GM18868 (cell line): ENCODE results near the gene ABHD2.
"Not testable (repeated sequence)": the region's sequence is repeated elsewhere in the genome, so short reads cannot be mapped to it uniquely, and the experiment has no call there.

Experiments
- ATAC-seq: cut with Tn5 transposase; IDR thresholded peaks from one replicate; pipeline ENCODE4 v1.9.1; 2021; ENCODE audit warnings: mild to moderate bottlenecking, moderate library complexity; ENCODE audit not compliant: unreplicated experiment

ABHD2 gene

DNA sequence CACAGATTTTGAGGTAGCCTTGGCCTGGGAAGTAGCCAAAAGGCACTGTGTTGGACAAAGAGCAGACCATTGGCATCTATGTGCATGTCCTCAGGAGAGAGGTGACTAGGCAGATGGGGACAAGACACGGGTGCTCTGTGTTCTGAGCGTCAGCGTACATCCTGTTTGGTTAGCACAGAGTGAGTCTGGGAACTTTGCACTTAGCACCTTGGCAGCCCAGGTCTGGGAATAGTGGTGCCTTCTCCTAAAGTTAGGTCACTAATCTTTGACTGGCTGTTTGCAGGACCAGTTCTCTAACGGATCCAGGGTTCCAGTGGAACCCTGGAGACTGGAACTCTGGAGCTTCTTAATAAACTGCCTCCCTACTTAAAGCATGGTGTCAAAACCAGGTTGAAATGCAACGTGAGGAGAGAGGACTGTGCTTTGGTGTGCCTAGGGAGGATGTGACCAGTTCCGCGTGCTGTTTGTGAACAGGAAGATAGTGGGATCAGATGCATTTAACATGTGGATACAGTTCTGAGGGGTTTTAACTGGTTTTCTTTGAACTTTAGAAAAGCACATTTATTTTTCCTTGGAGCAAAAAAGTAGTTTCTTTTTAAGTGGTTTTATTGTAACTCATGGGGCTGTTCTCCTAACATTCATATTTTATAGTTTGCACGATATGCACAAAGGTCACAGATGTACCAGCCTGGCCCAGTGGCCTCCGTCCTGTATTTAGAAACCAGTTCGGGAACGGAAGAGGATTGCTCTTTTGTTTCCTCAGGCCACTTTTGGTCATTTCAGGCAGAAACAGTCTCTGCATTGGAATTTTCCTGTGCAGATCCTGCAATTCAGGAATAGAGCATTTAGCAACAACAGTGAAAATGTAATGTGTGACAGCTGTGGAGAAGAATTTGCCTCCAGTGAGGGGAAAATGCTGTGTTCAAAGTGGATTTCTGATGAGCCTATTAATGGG, 48.8 kb downstream of the ABHD2 start:
- ATAC-seq: no peak

DNA sequence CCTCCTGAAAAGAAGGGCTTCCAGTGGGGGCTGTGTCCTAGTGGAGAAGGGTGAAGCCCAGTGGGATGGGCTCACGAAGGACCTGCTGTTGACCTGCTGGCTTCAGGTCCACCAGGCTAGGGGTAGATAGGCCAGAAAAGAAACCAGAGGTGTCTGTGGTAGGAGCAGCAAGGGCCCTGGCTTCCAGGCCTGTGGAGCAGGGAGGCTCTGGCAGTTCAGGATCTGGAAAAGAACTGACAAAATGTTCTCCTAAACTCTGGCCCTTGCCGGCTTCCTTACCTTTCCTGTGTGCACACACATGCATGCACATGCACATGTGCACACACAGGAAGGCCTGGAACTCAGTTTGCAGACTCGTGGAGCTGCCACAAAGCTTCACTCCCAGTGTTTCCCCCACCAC, 49.7 kb downstream of the ABHD2 start:
- ATAC-seq: no peak

DNA sequence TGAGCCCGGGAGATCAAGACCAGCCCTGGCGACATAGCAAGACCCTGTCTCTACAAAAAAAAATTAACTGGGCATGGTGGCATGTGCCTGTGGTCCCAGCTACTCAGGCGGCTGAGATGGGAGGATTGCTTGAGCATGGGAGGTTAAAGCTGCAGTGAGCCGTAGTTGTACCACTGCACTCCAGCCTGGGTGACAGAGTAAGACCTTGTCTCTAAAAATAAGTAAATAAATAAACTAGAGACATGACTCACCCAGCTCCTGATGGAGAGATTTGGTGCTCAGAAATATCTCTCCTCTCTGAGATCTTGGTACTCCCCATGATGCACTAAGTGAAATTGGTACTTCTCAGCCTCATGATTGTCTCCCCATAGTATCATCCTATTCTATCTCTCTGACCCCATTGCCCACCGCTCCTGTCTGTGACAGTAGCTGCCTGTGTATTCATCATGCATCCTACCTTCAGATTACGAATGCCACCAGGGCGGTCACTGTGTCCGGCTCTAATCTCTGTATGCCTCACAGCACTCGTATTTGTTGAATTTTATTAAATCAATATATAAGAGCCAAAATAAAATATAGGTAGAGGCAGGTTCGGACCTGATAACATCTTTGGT, 50.9 kb downstream of the ABHD2 start:
- ATAC-seq: no peak

DNA sequence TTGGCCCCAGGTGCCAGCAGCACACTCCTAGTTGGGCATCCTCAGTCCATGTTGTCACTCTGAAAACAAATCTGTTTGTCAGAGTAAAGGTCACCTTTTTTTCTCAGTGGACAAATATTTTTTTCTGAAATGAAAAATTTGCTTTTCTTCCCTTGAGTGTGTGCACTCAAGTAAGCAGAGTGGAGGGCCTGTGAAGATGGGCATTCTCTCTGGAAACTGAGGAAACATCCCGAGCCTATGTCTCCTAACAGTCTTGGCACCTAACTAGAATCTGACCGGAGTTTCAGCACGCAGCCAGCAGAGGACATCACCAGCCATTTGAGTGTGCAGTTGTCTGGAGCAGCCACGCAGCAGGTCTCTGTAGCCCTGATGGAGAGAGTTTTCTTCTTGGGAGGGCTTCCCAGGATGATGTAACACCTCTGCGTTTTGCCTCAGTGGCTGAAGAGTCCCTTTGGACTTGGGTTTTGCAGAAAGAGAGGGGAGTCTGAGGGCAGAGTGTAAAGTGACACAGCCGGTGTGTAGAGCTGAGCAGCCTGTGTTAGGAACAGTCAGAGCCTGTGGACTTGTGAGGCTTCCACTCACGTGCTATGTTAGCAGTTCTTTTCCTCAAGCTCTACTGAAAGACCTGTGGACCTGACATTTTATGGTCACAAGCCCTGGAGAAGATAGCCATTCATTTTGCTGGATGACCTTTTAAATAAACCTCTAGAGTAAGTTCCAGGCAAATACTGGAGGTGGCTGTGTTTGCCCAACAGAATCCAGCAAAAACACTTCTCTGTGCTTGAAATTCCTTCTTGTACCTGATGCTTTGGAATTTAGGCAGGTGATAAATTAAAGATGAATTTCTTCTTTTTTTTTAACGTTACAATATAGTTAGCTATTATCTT, 51.6 kb downstream of the ABHD2 start:
- no peak for ATAC-seq

DNA sequence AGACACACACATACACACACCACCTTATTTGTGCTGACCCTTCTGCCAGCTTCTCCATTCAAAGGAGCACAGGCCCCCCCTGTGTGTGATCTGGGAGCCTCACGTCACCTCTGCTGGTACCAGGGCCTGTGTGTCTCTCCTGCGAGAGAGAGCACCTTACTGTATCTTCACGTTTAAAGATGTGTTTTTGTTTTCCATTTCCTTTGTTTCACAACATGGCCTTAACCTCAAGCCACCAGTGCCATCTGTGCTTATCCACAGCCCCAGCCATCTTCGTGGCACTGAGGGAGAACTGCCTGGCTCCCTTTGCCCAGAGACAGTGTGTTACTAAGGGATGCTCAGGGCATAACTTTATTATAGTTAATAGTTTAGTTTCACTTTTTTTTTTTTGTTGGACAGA, 52.3 kb downstream of the ABHD2 start:
- no peak for ATAC-seq

DNA sequence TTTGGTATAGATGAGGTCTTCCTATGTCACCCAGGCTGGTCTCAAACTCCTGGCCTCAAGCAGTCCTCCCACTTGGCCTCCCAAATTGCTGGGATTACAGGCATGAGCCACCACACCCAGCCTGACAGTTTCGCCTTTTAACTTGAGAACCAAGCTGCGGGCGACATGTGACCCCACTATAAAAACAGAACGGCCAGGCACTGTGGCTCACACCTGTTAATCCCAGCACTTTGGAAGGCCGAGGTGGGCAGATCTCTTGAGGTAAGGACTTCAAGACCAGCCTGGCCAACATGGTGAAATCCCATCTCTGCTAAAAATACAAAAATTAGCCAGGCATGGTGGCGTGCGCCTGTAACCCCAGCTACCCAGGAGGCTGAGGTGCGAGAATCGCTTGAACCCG, 52.9 kb downstream of the ABHD2 start:
- ATAC-seq: not testable (repeated sequence)

DNA sequence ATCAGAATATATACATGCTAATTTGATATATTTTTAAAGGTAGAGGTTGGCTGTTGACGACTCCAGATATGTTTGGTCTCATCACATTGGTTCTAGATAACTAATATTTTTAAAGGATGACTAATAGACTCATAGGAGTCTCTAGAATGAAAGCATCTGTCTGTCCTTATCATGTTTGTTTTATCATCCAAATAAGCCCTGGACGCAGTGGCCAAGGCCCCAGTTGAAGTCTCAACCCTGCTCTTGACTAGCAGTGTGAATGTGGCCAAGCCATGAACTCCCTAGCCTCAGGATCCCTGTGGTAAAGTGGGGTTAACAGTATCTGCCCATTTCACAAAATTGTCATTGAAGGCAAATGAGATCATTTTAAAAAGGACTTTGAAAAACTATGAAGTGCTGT, 53.6 kb downstream of the ABHD2 start:
- ATAC-seq: no peak

DNA sequence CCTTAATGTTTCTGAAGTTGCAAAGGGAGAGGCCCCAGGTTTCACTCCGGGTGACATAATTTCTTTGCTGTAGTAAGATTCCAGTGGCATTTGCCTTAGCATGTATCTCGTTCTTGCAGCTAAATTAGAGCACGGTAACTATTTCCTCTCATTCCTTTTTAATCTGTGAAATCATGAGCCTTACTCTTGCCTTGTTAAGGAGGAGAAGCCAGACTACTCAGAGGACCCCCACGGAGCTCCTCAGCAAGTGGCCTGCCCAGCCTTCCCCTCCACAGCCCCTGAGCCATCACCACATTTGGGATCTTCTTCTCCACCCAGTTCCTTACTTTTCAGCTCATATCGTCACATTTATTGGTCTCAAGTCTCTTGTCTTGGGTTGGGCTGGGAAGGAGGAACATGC, 54.2 kb downstream of the ABHD2 start:
- no peak for ATAC-seq

DNA sequence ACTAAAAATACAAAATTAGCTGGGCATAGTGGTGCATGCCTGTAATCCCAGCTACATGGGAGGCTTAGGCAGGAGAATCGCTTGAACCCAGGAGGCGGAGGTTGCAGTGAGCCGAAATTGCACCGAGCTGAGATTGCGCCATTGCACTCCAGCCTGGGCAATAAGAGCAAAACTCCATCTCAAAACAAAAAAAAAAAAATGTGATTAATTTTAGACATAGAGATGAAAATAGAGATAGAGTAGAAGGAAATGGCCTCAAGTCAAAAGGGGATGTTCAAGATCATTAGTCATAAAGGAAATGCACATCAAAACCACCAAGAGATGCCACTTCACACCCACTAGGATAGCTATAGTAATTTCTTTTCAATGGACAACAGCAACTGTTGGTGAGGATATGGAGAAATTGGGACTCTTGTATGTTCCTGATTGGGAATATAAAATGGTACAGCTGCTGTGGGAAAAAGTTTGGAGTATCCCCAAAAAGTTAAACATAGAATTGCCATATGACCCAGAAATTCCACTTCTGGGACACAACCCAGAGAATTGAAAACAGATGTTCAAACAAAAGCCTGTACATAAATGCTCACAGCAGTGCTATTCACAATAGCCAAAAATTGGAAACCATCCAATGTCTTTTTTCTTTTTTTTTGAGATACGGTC, 55.4 kb downstream of the ABHD2 start:
- ATAC-seq: peak; percentile 89

DNA sequence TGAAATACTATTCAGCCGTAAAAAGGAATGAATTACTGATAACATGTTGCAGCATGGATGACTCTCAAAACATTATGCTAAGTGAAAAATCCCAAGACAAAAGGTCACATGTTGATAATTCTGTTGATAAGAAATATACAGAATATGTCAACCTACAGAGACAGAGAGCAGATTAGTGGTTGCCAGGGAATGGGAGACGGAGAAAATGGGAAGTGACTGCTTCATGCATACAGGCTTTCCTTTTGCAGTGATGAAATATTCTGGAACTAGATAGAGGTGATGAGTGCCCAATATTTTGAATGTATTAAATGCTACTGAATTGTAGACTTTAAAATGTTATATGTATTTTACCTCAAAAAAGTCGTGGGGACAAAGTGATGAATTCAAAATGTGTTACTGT, 56.2 kb downstream of the ABHD2 start:
- no peak for ATAC-seq

DNA sequence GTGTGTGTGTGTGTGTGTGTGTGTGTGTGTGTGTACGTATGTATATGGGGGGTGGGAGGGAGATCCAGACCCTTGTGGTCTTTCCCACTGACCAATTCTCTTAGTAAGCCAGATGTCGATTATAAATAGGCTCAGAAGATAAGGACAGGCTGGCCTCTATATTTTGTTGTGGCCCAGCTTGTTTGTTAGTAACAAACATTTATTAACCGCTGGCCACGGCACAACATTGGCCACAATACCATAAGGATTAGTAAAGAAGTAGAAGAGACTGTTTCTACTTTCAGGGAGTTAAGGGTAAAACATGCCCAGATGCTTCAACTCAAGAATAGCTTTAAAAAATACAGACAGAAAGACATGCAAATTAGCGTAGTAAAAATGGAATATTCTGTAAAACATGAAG, 58.1 kb downstream of the ABHD2 start:
- no peak for ATAC-seq

DNA sequence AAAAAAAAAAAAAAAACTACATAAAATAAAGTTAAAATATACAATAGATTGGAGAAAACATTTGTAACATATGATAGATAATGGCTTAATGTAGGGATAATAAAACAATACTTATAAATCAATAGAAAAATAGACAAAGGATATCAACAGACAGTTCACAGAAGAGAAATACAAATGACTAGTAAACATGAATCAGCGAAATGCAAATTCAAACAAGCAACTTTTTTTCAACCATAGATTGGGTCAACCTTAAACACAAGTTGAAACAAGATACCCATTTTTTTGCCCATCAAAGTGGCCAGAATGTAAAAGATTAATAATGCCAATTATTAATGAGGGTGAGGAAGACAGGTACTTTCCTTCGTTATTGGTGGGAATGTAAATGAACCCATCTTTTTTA, 59.9 kb downstream of the ABHD2 start:
- no peak for ATAC-seq

DNA sequence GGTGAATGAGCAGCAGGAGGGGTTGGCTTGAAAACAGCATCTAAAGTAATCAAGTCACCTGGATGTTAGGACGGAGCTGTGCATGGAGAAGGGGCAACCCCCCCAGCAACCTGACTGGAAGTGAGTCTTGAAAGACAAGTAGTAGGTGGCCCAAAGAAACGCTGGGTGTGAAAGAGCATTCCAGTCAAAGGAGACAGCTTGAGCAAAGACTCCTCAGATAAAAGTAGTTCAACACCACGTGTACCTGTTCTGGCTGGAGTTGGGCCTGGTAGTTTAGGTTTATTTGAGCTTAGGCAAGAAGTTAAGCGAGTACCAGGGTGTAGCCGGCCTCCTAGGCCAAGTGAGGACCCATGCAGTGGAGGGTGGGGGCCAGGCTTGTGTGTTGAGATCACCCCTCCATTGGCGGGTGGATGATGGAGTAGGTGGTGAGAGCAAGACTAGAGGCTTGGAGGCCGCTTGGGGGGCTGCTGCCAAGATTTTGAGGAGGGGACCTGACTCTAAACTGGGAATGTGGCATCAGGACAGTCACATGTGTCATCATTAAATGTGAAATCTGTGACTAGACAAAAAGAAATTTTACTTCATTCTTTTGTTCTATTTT, 61.3 kb downstream of the ABHD2 start:
- no peak for ATAC-seq

DNA sequence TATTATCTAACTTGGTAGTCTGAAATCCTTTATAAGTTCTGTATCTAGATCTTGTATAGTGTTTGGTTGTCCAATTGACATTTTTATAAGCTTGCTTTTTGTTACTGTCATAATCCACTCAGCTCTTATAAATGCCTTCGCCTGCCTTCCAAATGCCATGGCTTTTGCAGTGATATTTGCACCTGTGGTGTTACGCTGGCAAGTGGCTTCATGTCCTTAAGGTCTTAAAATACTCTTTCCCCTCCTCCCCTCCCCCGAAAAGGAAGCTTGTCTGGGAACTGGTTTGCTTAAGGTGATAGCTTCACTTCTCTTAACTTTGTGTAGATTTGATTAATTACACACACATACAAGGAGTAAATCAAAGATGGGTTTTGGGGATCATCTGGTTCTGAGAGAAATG, 62.0 kb downstream of the ABHD2 start:
- ATAC-seq: no peak

DNA sequence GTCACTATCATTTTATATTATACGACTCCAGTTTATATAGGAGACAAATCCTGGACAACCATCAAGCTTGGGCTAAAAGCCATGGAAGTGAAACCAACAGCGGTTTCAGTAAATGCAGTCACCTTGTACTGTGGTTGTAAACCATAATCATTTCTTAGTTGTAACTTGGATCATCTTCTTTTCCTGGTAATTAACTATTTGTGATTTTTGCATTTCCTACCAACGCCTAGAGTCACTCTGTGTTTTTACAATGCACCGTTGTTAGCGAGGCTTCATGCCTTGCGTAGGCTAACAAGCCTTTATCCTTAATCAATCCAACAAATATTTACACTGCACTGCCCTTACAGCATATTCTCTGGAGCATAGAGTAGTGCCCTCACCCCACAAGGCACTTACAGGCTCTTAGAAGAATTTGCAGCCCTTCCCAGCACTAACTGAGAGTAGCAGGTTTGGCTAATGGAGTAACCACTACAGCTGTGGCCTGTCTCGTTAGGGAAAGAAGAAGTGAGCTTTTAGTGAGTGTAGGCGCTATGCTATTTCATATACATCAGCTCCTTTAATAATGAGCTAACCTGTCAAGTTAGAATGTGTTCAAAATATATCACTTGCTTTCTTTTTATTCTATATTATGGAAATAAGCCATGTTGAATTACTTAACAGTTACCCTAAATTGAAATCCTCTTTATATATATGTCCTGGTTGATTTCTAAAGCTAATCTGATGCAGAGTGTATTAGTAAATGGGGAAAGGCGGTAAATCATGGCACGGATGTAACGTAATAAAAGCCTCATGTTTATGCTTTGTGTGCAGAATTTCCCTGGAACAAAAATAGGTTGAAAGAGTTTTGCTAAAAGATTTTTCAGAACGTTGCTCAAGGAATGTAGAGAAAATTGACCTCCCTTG, 62.8 kb downstream of the ABHD2 start:
- ATAC-seq: no peak

DNA sequence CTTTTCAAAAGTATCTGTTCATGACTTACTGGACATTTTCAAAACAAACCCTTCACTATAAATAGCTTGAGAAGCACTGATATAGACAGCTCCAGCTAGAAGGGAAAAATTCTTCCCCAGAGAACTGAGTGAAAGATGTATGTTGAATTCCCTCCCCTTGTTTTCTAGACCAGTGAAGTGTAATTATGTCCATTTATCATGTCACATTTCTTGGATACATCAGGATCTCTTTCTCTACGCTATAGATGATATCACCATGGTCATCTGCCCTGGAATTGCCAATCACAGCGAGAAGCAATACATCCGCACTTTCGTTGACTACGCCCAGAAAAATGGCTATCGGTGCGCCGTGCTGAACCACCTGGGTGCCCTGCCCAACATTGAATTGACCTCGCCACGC, 66.9 kb downstream of the ABHD2 start:
- ATAC-seq: no peak

DNA sequence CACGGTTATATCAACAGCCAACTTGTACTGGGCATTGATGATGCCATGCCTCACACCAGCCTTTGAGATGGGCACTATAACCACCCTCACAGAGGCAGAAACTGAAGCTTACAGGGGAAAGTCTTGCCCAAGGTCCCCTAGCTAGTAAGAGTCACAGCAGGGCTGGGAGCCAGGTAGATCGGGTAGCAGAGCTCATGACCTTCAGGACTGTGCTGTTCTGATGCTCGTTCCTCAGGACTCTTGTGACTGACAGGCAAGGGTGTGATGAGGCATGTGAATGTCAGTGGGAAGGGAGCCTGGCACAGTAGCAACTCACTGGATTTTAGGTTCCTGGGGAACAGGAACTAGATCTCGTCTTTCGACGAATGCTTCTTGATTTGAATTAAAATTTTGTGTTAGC, 67.4 kb downstream of the ABHD2 start:
- ATAC-seq: no peak

DNA sequence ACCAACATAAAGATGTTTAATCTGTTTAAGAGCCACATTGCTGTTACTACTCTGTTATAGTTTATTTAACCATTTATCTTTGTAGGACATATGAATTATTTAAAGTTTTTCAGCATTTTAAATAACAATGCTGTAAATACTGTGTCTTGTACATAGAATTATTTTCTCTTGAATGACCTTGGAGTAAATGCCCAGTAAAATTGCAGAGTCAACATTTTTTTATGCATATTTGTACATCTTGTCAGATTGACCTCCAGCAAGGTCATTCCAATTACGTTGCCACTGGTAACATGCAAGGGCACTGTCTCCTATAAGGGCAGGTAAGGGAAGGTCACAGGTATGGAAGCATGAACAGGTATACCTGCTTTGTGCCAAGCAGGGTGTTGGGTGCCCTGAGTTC, 68.8 kb downstream of the ABHD2 start:
- ATAC-seq: no peak

DNA sequence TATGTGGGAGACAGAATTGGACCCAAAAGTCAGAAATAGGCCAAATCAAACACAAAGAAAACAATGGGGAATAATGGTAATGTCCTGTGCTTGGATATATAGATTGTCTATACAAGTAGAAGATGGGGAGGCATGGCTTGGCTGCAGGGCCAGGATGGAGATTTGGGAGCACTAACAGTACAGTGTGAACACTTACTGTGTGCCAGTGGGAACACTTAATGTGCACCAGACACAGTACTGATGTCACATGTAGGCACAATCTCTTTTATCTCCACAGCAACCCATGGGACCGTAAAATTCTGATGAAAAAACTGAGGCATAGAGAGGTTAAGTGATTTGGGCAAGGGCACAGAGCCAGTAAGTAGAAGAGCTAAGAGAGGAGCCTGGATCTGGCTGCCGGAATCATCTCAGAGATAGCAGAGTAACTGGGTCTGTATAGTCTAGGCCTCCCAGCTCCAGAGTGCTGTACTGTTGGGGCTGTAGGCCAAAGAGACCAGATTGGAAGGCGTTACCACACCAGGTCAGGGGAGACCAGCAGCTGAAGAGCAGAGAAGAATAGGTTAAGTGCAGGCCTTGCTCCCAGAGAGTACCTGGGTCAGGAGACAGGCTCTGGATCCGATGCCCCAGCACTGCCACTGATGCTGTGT, 69.8 kb downstream of the ABHD2 start:
- ATAC-seq: no peak
